ENCODE data around the gene CD244.

Gene CD244

GRCh38 chr1:160866695-160867260 is 4.1 kb upstream of the CD244 start:
- no peak for DNase-seq
- no peak overlapping the region for H3K27ac Mint-ChIP-seq
- H3K9me3 Mint-ChIP-seq, result no peaks in the 10 kb centered on the region
- no peaks in the 10 kb centered on the region for H3K36me3 Mint-ChIP-seq
- H3K4me1 Mint-ChIP-seq, result peaks cover 12% of the 10 kb centered on the region
- H3K4me3 Mint-ChIP-seq, result no peak overlapping the region
- CTCF ChIA-PET, result no interaction called here
- peaks cover 15% of the 10 kb centered on the region for H3K27me3 Mint-ChIP-seq

DNA sequence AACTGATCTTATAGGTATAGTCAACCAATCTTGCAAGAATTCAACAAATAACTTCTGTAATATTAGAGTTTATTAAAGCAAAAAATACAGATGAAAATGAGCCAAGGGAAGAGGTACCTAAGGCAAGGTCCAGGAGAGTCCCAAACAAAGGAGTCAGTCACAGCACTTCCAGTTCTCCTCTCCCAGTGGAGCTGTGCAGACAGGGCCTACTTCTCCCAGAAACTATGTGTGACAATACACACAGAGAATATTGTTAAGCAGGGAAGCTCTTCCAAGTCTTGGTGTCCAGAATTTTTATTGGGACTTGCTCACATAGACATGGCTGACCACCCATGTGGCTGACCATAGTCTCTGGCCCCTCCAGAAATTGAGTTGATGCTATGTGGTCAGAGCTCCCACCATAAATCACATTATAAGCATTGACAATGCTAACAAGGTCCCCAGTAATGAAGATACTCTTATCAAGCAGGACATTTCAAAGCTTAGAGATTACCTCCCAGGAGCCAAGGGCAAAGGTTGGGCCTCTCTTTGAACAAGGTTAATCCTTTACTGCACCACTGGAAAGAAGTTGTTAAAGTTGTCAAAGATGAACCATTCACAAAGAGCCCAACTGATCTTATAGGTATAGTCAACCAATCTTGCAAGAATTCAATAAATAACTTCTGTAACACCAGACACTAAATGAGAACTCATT is 3.5 kb upstream of the CD244 start:
- H3K27ac Mint-ChIP-seq, result no peak overlapping the region
- no peak overlapping the region for H3K4me3 Mint-ChIP-seq
- no peak for DNase-seq
- no peaks in the 10 kb centered on the region for H3K36me3 Mint-ChIP-seq
- H3K27me3 Mint-ChIP-seq, result peaks cover 15% of the 10 kb centered on the region
- H3K9me3 Mint-ChIP-seq, result no peaks in the 10 kb centered on the region
- CTCF ChIA-PET, result interaction anchor here (1.5 to 5.3 kb wide), 2 partner anchors 11 to 28 kb away, joined by 4 to 28 read pairs; no protein-coding TSS in a partner anchor
- H3K4me1 Mint-ChIP-seq, result peaks cover 15% of the 10 kb centered on the region

DNA sequence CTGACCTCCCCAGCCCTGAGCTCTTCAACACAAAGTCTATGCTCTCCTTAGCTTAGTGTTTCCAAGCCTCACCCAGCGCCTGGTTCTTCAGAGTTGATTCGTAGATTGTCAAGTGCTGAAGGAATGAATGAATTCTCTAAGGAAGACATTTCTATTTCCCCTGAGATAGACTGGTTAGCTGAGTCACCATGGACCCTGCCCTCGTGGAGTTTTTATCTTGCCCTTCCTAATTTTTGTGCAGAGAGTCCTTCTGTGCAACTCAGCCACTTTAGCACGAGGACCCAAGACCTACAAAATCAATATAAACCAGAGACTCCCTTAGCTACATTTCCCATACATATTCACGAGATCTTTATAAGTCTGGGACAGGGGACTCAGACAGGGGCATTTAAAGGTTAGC is 2.6 kb upstream of the CD244 start:
- Mint-ChIP-seq H3K36me3 (no peaks in the 10 kb centered on the region), H3K9me3 (no peaks in the 10 kb centered on the region), H3K27ac (no peak overlapping the region), H3K4me1 (peaks cover 15% of the 10 kb centered on the region), H3K27me3 (peaks cover 20% of the 10 kb centered on the region), H3K4me3 (no peak overlapping the region)
- DNase-seq, result no peak
- CTCF ChIA-PET, result interaction anchor here (1.0 to 5.3 kb wide), 3 partner anchors 12 to 88 kb away, joined by 4 to 28 read pairs (median 4); no protein-coding TSS in a partner anchor

DNA sequence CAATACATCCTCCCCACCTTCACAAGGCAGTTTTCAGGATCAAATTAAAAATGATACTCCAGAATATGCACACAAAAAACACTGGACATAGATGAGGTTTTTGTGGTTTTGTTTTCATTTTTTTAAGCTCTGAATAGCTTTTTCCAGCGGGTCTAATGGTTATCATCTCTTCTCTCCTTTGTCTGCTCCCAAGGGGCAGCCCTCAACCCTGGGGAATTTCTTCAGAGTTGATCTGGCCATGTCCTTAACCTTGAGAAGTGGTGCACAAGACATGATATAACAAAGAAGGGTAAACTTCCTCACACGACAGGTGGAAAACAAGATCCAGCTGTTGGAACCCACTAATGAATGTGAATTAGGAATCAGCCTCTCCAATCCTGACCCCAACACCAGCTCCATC is 1.5 kb upstream of the CD244 start:
- H3K27me3 Mint-ChIP-seq, result peaks cover 20% of the 10 kb centered on the region
- DNase-seq, result no peak
- no peaks in the 10 kb centered on the region for H3K9me3 Mint-ChIP-seq
- H3K4me3 Mint-ChIP-seq, result no peak overlapping the region
- CTCF ChIA-PET, result interaction anchor here (1.0 to 5.3 kb wide), 3 partner anchors 13 to 89 kb away, joined by 4 to 28 read pairs (median 7); no protein-coding TSS in a partner anchor
- H3K27ac Mint-ChIP-seq, result no peak overlapping the region
- H3K4me1 Mint-ChIP-seq, result peaks cover 15% of the 10 kb centered on the region
- H3K36me3 Mint-ChIP-seq, result no peaks in the 10 kb centered on the region

- Mint-ChIP-seq H3K27me3 (peaks cover 20% of the 10 kb centered on the region), H3K9me3 (no peaks in the 10 kb centered on the region), H3K4me3 (no peak overlapping the region), H3K36me3 (no peaks in the 10 kb centered on the region), H3K27ac (no peak overlapping the region), H3K4me1 (peaks cover 15% of the 10 kb centered on the region)
- CTCF ChIA-PET, result interaction anchor here (1.3 to 5.3 kb wide), 2 partner anchors 13 to 29 kb away, joined by 7 to 28 read pairs; no protein-coding TSS in a partner anchor
- no peak for DNase-seq
Measured at GRCh38 chr1:160863774-160864131, 1.1 kb upstream of the CD244 start.

DNA sequence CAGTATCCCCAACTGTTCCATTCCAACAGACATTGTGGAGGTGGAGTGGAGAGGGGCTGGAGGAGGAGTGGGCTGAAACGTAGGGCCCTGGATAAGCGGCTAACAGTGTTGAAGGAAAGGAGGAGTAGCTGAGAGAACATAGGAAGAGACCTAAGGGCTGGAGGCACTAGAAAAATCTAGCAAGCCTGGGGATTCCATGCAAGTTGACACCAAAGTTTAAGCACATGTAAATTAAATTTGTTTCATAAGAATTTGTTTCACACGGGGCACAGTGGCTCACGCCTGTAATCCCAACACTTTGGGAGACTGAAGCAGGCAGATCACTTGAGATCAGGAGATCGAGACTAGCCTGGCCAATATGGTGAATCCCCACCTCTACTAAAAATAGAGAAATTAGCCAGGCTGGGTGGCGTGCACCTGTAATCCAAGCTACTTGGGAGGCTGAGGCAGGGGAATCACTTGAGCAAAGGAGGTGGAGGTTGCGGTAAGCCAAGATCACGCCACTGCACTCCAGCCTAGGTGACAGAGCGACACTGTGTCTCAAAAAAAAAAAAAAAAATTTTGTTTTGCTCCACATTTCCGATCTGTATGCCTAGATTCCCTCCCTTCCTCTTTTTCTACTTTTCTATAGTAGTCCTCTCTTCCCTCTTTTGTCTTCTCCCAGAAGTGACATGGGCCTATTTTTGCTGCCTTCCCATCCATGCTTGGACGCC is 530 bp upstream of the CD244 start:
- H3K4me3 Mint-ChIP-seq, result no peak overlapping the region
- no peak overlapping the region for H3K27ac Mint-ChIP-seq

DNA sequence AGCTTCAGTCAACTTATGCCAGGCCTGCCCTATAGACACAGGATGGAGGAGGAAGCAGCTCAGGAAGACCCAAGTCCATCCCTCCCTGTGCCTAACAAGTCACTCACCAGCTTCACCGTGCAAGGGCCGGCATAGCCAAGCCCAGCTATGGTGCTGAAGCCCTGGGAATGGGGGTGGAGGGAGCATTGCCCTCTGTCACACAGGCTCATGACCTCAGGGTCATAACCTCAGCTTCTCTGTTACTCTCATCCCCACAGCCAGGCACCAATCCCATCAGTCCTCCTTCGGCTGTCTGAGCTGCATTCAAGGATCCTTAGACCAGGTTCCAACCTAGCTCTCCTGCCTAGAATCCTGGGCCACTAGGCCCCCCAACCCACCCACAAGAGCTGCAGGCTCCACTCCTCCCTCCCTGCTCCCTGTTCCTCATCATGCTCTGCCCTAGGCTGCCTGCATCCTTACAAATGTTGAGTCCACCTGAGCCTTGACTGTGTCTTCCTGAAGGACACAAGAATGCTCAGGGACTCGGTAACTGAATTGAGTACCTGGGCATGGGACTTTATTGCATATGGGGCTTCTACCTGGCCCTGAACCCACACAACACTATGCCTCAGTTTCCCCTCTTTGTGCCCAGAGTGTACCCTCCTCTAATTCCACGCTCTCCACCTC is 1.7 kb downstream of the CD244 start:
- CTCF ChIA-PET, result interaction anchor here (0.8 to 5.3 kb wide), 3 partner anchors 16 to 90 kb away, joined by 3 to 28 read pairs (median 23); no protein-coding TSS in a partner anchor
- peaks cover 20% of the 10 kb centered on the region for H3K27me3 Mint-ChIP-seq
- H3K4me3 Mint-ChIP-seq, result no peak overlapping the region
- no peaks in the 10 kb centered on the region for H3K9me3 Mint-ChIP-seq
- no peak overlapping the region for H3K27ac Mint-ChIP-seq
- DNase-seq, result no peak
- no peaks in the 10 kb centered on the region for H3K36me3 Mint-ChIP-seq
- peaks cover 15% of the 10 kb centered on the region for H3K4me1 Mint-ChIP-seq

More for the DNA sequence above, 530 bp upstream of the CD244 start:
- CTCF ChIA-PET, result interaction anchor here (1.3 to 5.3 kb wide), 4 partner anchors 14 to 89 kb away, joined by 5 to 28 read pairs (median 15); no protein-coding TSS in a partner anchor
- no peak for DNase-seq
- Mint-ChIP-seq H3K36me3 (no peaks in the 10 kb centered on the region), H3K9me3 (no peaks in the 10 kb centered on the region), H3K4me1 (peaks cover 15% of the 10 kb centered on the region), H3K27me3 (peaks cover 20% of the 10 kb centered on the region)

DNA sequence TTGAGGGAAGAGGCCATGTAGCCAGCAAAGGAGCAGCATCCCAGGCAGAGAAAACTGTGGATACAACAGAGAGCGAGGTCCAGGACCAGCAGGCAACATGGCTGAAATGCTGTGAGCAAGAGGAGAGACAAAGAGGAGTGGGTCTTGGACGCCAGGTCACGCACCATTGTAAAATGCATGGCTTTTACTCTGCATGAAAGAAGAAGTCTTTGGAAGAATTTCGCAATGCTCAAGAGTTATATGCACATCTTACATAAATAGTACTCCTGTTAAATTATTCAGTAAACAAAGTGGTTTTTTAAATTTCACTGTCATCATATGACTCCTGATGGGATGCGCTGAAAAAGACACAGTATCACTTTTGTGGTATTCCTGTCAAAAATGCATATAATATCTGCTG is 3.5 kb downstream of the CD244 start:
- CTCF ChIA-PET, result interaction anchor here (1.0 to 1.1 kb wide), 2 partner anchors 15 to 25 kb away, joined by 4 read pairs; no protein-coding TSS in a partner anchor
- Mint-ChIP-seq H3K27ac (no peak overlapping the region), H3K4me1 (peaks cover 15% of the 10 kb centered on the region), H3K4me3 (no peak overlapping the region), H3K36me3 (no peaks in the 10 kb centered on the region), H3K9me3 (no peaks in the 10 kb centered on the region), H3K27me3 (peaks cover 17% of the 10 kb centered on the region)
- no peak for DNase-seq

DNA sequence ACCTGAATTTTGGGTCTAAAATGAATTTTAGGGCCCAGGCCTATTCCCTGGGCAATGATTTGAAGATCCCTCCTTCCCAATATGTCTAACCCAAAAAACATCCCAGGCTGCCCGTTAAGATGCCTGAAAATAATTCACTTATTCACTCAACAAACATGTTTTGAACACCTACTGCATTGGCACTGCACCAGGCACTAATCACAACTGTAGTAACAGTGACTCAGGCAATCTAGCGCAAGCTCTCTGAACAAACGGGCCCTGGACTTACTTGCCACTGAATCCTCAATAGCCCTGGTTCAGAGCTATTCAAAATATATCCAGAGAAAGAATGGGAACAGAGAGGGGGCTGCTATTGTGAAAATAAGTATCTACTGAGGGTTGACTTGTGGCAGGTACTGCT is 4.2 kb downstream of the CD244 start:
- Mint-ChIP-seq H3K9me3 (no peaks in the 10 kb centered on the region), H3K36me3 (no peaks in the 10 kb centered on the region), H3K27ac (no peak overlapping the region), H3K27me3 (peaks cover 18% of the 10 kb centered on the region), H3K4me1 (peaks cover 11% of the 10 kb centered on the region), H3K4me3 (no peak overlapping the region)
- no peak for DNase-seq
- CTCF ChIA-PET, result interaction anchor here (1.0 to 1.1 kb wide), 3 partner anchors 15 to 24 kb away, joined by 3 to 4 read pairs (median 4); no protein-coding TSS in a partner anchor

- Mint-ChIP-seq H3K27ac (no peak overlapping the region), H3K9me3 (no peaks in the 10 kb centered on the region), H3K4me1 (peaks cover 11% of the 10 kb centered on the region), H3K4me3 (no peak overlapping the region), H3K27me3 (peaks cover 18% of the 10 kb centered on the region), H3K36me3 (no peaks in the 10 kb centered on the region)
- DNase-seq, result no peak
- CTCF ChIA-PET, result interaction anchor here (1.1 kb wide), 2 partner anchors 16 to 19 kb away, joined by 3 to 4 read pairs; no protein-coding TSS in a partner anchor
Measured at GRCh38 chr1:160858097-160858496, 4.6 kb downstream of the CD244 start.

GRCh38 chr1:160855181-160855981 is 7.3 kb downstream of the CD244 start:
- CTCF ChIA-PET, result interaction anchor here (0.5 to 1.2 kb wide), 3 partner anchors 19 to 129 kb away, joined by 3 read pairs; no protein-coding TSS in a partner anchor
- Mint-ChIP-seq H3K4me3 (no peak overlapping the region), H3K36me3 (no peaks in the 10 kb centered on the region), H3K27ac (no peak overlapping the region), H3K27me3 (peaks cover 4% of the 10 kb centered on the region), H3K9me3 (no peaks in the 10 kb centered on the region), H3K4me1 (no peaks in the 10 kb centered on the region)
- no peak for DNase-seq

- CTCF ChIA-PET, result interaction anchor here (0.7 to 1.4 kb wide), 3 partner anchors 17 to 98 kb away, joined by 3 to 6 read pairs (median 3); no protein-coding TSS in a partner anchor
- no peaks in the 10 kb centered on the region for H3K36me3 Mint-ChIP-seq
- H3K4me1 Mint-ChIP-seq, result no peaks in the 10 kb centered on the region
- DNase-seq, result no peak
- no peak overlapping the region for H3K27ac Mint-ChIP-seq
- H3K27me3 Mint-ChIP-seq, result peaks cover 12% of the 10 kb centered on the region
- H3K9me3 Mint-ChIP-seq, result no peaks in the 10 kb centered on the region
- no peak overlapping the region for H3K4me3 Mint-ChIP-seq
Measured at GRCh38 chr1:160853754-160854153, 8.9 kb downstream of the CD244 start.

- CTCF ChIA-PET, result interaction anchor here (0.7 to 1.4 kb wide), 3 partner anchors 16 to 99 kb away, joined by 3 to 6 read pairs (median 3); no protein-coding TSS in a partner anchor
- H3K27me3 Mint-ChIP-seq, result peaks cover 19% of the 10 kb centered on the region
- H3K9me3 Mint-ChIP-seq, result no peaks in the 10 kb centered on the region
- H3K27ac Mint-ChIP-seq, result no peak overlapping the region
- no peaks in the 10 kb centered on the region for H3K4me1 Mint-ChIP-seq
- H3K36me3 Mint-ChIP-seq, result no peaks in the 10 kb centered on the region
- DNase-seq, result no peak
- no peak overlapping the region for H3K4me3 Mint-ChIP-seq
Measured at GRCh38 chr1:160853014-160853413, 9.7 kb downstream of the CD244 start.
